K562 (cell line): Measurements from ENCODE around the gene GPR21. TPM values are rescaled to one million over a fixed set of nuclear protein-coding genes. Genes with fewer than 3 reads are reported as not detected.

Source experiments
- BACH1 ChIP-seq: fragments of 200-800 bp; sonication (Bioruptor generic); IDR thresholded peaks from 2 replicates; pipeline ENCODE4 v1.6.1; 2016; ENCODE audit warnings: missing genetic modification characterization, missing compliant biosample characterization
- CBFA2T3 ChIP-seq: fragments of 450-650 bp; IDR thresholded peaks from 2 replicates; pipeline ENCODE4 v1.6.1; 2017
- CC2D1A ChIP-seq: fragments of 450-650 bp; IDR thresholded peaks from 2 replicates; pipeline ENCODE4 v1.6.1; 2017; ENCODE audit warnings: mild to moderate bottlenecking
- CREM ChIP-seq: IDR thresholded peaks from 2 replicates; pipeline ENCODE4 v1.6.1; 2014; ENCODE audit warnings: antibody characterized with exemption, low read depth
- ETV1 ChIP-seq: fragments of 450-650 bp; conservative IDR thresholded peaks from 2 replicates; pipeline ENCODE4 v1.6.1; 2016; ENCODE audit warnings: missing genetic modification characterization, control low read depth, low read depth, missing compliant biosample characterization
- JUN ChIP-seq, 2 experiments: sonication (generic) in 1 of 2; formaldehyde crosslinking in 1 of 2; IDR thresholded peaks; 2 replicates each; pipeline versions ENCODE4 v1.6.1 to v1.8.0; 2012 to 2022; ENCODE audit warnings: borderline replicate concordance in 2 of 2, mild to moderate bottlenecking in 2 of 2, improper control_type of control experiment in 1 of 2, low read depth in 1 of 2, low read length in 1 of 2, missing genetic modification reagents in 1 of 2
- NCOA2 ChIP-seq, 2 experiments: fragments of 450-650 bp; IDR thresholded peaks; 2 replicates each; pipeline ENCODE4 v1.6.1; 2018; ENCODE audit warnings: mild to moderate bottlenecking in 2 of 2, moderate library complexity in 1 of 2; ENCODE audit not compliant: partially characterized antibody in 2 of 2
- PCBP2 ChIP-seq: fragments of 200-400 bp; formaldehyde crosslinking; IDR thresholded peaks from 2 replicates; pipeline ENCODE4 v1.6.1; 2018; ENCODE audit warnings: low read length, low read depth, mild to moderate bottlenecking, moderate library complexity; ENCODE audit not compliant: poor library complexity, severe bottlenecking
- RBFOX2 ChIP-seq: fragments of 200-400 bp; formaldehyde crosslinking; IDR thresholded peaks from 2 replicates; pipeline ENCODE4 v1.6.1; 2017; ENCODE audit warnings: low read depth, mild to moderate bottlenecking, low read length, moderate library complexity
- SMARCA4 ChIP-seq: fragments of 450-650 bp; IDR thresholded peaks from 2 replicates; pipeline ENCODE4 v1.6.1; 2016
- YY1 ChIP-seq, 3 experiments: IDR thresholded peaks; 2 replicates each; pipeline ENCODE4 v1.6.1; 2011; ENCODE audit warnings: low read length in 2 of 3, mild to moderate bottlenecking in 2 of 3, moderate library complexity in 2 of 3, borderline replicate concordance in 1 of 3, control low read depth in 1 of 3, low read depth in 1 of 3; ENCODE audit not compliant: insufficient read depth in 3 of 3, insufficient replicate concordance in 2 of 3, control insufficient read depth in 1 of 3, insufficient read length in 1 of 3; ENCODE audit errors: extremely low read depth in 1 of 3
- ZBTB43 ChIP-seq: sonication (generic); formaldehyde crosslinking; IDR thresholded peaks from 2 replicates; pipeline ENCODE4 v1.8.0; 2023; ENCODE audit warnings: mild to moderate bottlenecking, missing genetic modification reagents
- ZNF280A ChIP-seq: fragments of 450-650 bp; IDR thresholded peaks from 2 replicates; pipeline ENCODE4 v1.6.1; 2018; ENCODE audit warnings: mild to moderate bottlenecking, low read depth; ENCODE audit not compliant: partially characterized antibody
- polyA plus RNA-seq, 8 experiments: library from polyadenylated mRNA; depleted of rRNA in 4 of 8; stranded (reverse) in 5 of 8; unstranded in 3 of 8; fragments of >200 nt; fragmentation: Nextera tagmentation in 2 of 8; fragmentation: Illumina TruSeq in 1 of 8; extraction: Ambion mirVana in 2 of 8; extraction: Trizol in 1 of 8; gene quantifications; 2 replicates each; pipeline versions ENCODE4 v1.2.1 to v1.2.3, GENCODE V29; 2011 to 2014; ENCODE audit warnings: inconsistent platforms in 1 of 8, missing spikeins in 1 of 8
- total RNA-seq, 7 experiments: library from RNA; depleted of rRNA in 6 of 7; stranded (reverse); fragments of >200 nt in 6 of 7; fragmentation: Illumina TruSeq in 2 of 7; extraction: Trizol in 2 of 7; gene quantifications; 2 replicates each; pipeline versions ENCODE4 v1.2.1 to v1.2.3, GENCODE V29; 2011 to 2021; ENCODE audit warnings: low replicate concordance in 1 of 7
- TF ChIP-seq, protein P1 (sequence below), 3 experiments: IDR thresholded peaks in 2 of 3; conservative IDR thresholded peaks in 1 of 3; 2 replicates each; pipeline ENCODE4 v1.5.1; 2011 to 2012; ENCODE audit warnings: low read length in 3 of 3, mild to moderate bottlenecking in 3 of 3, control low read depth in 2 of 3, improper control_type of control experiment in 1 of 3, inconsistent platforms in 1 of 3, low read depth in 1 of 3, mixed read lengths in 1 of 3, moderate library complexity in 1 of 3; ENCODE audit not compliant: insufficient read depth in 2 of 3

Gene GPR21
- total and polyA plus RNA-seq, 9 of the 15 experiments (the other 6 are each of a cell fraction or from before 2014, with no cell fraction given), result 0.16 to 0.83 (median 0.36) TPM; not detected in 6

- TF ChIP-seq, protein P1, sequence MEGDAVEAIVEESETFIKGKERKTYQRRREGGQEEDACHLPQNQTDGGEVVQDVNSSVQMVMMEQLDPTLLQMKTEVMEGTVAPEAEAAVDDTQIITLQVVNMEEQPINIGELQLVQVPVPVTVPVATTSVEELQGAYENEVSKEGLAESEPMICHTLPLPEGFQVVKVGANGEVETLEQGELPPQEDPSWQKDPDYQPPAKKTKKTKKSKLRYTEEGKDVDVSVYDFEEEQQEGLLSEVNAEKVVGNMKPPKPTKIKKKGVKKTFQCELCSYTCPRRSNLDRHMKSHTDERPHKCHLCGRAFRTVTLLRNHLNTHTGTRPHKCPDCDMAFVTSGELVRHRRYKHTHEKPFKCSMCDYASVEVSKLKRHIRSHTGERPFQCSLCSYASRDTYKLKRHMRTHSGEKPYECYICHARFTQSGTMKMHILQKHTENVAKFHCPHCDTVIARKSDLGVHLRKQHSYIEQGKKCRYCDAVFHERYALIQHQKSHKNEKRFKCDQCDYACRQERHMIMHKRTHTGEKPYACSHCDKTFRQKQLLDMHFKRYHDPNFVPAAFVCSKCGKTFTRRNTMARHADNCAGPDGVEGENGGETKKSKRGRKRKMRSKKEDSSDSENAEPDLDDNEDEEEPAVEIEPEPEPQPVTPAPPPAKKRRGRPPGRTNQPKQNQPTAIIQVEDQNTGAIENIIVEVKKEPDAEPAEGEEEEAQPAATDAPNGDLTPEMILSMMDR (IDR thresholded peaks at IDR 0.05 in 2 of 3, conservative IDR thresholded peaks at IDR 0.05 in 1 of 3; ENCODE audit: insufficient read depth in 2 of 3, low read depth in 1 of 3, low read length in 3 of 3), result peak; percentile 31 to 80 (median 52); a peak in 5 of 6 replicates
- TF ChIP-seq CBFA2T3 (no peak), ETV1 (tag) (no peak), ZNF280A (no peak), JUN (IDR thresholded peaks at IDR 0.05; ENCODE audit: borderline replicate concordance, low read depth, low read length) (peak; percentile 72), JUN (CRISPR knock-in tag; IDR thresholded peaks at IDR 0.05; ENCODE audit: borderline replicate concordance) (no peak), ZBTB43 (CRISPR knock-in tag) (no peak), YY1 (IDR thresholded peaks at IDR 0.05; ENCODE audit: borderline replicate concordance in 1 of 3, control insufficient read depth in 1 of 3, extremely low read depth in 1 of 3, insufficient read depth in 3 of 3, insufficient read length in 1 of 3, insufficient replicate concordance in 2 of 3, low read depth in 1 of 3, low read length in 2 of 3) (no peak), NCOA2 (IDR thresholded peaks at IDR 0.05; ENCODE audit: partially characterized antibody in 2 of 2) (no peak), CC2D1A (0 out of 2 replicates have a peak, but pooled peaks have one; percentile 13), SMARCA4 (0 out of 2 replicates have a peak, but pooled peaks have one; percentile 34), PCBP2 (no peak), RBFOX2 (no peak), CREM (no peak), BACH1 (tag) (no peak)
Observed at GRCh38 chr9:122991370-122991830, 42.1 kb upstream of the GPR21 start (continued).
